ENCODE results near the gene CRYAB.
A peak's percentile ranks its signal among the peaks of the same experiment; 100 is the strongest.

CRYAB gene

DNA sequence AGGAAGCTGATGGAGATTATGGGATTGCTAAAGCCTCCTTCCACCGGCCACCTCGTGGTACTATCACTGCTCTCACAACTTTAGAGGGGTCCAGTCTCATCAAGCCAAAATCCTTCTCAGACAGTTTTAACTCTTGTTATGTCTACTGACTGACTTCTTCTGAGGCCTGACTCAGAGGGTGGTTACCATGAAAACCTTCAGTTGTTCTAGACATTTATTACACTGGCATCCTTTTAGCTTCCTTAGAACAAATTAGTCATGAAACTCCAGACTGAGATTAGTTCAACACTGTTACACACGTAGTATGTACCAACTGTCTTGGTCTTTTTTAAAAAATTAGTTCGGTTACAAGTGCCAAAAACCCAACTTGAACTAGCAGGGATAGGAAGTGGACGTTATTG lies 33.1 kb upstream of the CRYAB start:
- no peaks in the 10 kb centered on the region for H3K36me3 ChIP-seq (ENCODE audit: control insufficient read depth in 1 of 2, insufficient read depth in 2 of 2, low read length in 2 of 2)
- H3K4me3 ChIP-seq (ENCODE audit: low read depth in 1 of 2, low read length in 2 of 2) = no peak overlapping the region
- no peaks in the 10 kb centered on the region for H3K27me3 ChIP-seq (ENCODE audit: control insufficient read depth in 1 of 2, insufficient read depth in 2 of 2, low read length in 2 of 2)
- H3K9ac ChIP-seq (ENCODE audit: low read depth in 1 of 2, low read length in 2 of 2) = no peak overlapping the region
- peaks cover 0 to 9% of the 10 kb centered on the region in 2 donors for H3K4me1 ChIP-seq (ENCODE audit: control insufficient read depth in 1 of 2, insufficient read depth in 2 of 2, low read length in 2 of 2)
- no peaks in the 10 kb centered on the region for H3K9me3 ChIP-seq (ENCODE audit: control insufficient read depth in 1 of 2, low read length in 2 of 2)
- no peak overlapping the region for H3K27ac ChIP-seq (ENCODE audit: low read depth, low read length)

DNA sequence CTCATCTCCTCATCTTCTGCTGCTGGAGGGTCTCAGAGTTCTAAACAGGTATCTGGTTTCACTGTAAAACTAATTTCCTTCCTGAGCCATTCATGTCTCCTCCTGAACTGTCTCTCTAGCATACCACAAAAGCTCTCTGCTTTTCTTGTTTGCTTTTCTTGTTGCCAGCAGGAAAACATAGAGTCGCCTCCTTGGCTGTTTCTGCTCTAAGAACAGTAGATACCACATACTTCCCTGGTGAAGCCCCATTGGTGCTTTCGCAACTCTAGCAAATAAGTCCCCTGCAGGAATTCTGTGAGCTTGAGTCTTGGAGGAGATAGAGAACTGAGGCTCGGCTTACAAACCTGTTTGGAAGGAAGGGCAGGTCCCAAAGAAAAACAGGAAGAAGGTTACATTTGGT lies 32.6 kb upstream of the CRYAB start:
- Histone ChIP-seq H3K27me3 (ENCODE audit: control insufficient read depth in 1 of 2, insufficient read depth in 2 of 2, low read length in 2 of 2) (no peaks in the 10 kb centered on the region), H3K4me1 (ENCODE audit: control insufficient read depth in 1 of 2, insufficient read depth in 2 of 2, low read length in 2 of 2) (peaks cover 0 to 10% of the 10 kb centered on the region in 2 donors), H3K36me3 (ENCODE audit: control insufficient read depth in 1 of 2, insufficient read depth in 2 of 2, low read length in 2 of 2) (no peaks in the 10 kb centered on the region), H3K27ac (ENCODE audit: low read depth, low read length) (no peak overlapping the region), H3K9me3 (ENCODE audit: control insufficient read depth in 1 of 2, low read length in 2 of 2) (no peaks in the 10 kb centered on the region), H3K4me3 (ENCODE audit: low read depth in 1 of 2, low read length in 2 of 2) (no peak overlapping the region), H3K9ac (ENCODE audit: low read depth in 1 of 2, low read length in 2 of 2) (no peak overlapping the region)

DNA sequence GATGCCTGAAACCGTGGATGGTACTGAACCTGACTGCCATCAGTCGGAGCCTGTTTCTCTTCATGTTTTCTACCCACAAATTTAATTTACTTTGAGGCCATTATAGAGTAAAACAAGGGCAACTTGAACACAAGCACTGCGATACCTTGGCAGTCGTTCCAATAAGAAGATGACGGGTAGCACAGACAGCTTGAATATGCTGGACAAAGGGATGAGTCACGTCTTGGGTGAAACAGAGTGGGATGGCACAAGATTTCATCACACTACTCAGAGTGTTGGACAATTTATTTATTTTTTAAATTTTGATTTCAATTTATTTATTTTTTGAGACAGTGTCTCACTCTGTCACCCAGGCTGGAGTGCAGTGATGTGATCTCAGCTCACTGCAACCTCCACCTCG lies 31.3 kb upstream of the CRYAB start:
- Histone ChIP-seq H3K4me3 (ENCODE audit: low read depth in 1 of 2, low read length in 2 of 2) (no peak overlapping the region), H3K9ac (ENCODE audit: low read depth in 1 of 2, low read length in 2 of 2) (no peak overlapping the region), H3K36me3 (ENCODE audit: control insufficient read depth in 1 of 2, insufficient read depth in 2 of 2, low read length in 2 of 2) (no peaks in the 10 kb centered on the region), H3K27me3 (ENCODE audit: control insufficient read depth in 1 of 2, insufficient read depth in 2 of 2, low read length in 2 of 2) (no peaks in the 10 kb centered on the region), H3K9me3 (ENCODE audit: control insufficient read depth in 1 of 2, low read length in 2 of 2) (no peaks in the 10 kb centered on the region), H3K27ac (ENCODE audit: low read depth, low read length) (no peak overlapping the region), H3K4me1 (ENCODE audit: control insufficient read depth in 1 of 2, insufficient read depth in 2 of 2, low read length in 2 of 2) (peaks cover 0 to 22% of the 10 kb centered on the region in 2 donors)

DNA sequence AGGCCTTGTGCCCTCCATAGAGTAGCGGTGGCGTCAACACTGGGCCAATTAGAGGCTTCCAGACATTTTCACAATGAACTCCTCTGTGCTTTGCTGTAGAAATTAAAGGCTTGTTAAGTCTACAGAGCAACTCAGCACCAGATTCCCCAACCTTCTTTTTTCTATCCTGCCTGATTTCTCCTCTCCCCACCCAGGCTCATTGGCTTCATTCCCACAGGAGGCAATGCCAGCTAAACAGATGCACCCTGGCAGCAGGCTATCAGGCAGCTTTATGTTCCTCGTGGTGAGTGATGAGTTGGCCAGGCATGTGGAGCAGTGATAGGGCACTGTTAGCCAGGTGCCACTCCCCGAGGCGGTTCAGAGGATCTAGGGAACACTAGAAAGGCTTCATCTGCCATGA lies 30.4 kb upstream of the CRYAB start:
- Histone ChIP-seq H3K27ac (ENCODE audit: low read depth, low read length) (no peak overlapping the region), H3K4me3 (ENCODE audit: low read depth in 1 of 2, low read length in 2 of 2) (no peak overlapping the region), H3K4me1 (ENCODE audit: control insufficient read depth in 1 of 2, insufficient read depth in 2 of 2, low read length in 2 of 2) (peaks cover 0 to 25% of the 10 kb centered on the region in 2 donors), H3K27me3 (ENCODE audit: control insufficient read depth in 1 of 2, insufficient read depth in 2 of 2, low read length in 2 of 2) (no peaks in the 10 kb centered on the region), H3K36me3 (ENCODE audit: control insufficient read depth in 1 of 2, insufficient read depth in 2 of 2, low read length in 2 of 2) (no peaks in the 10 kb centered on the region), H3K9me3 (ENCODE audit: control insufficient read depth in 1 of 2, low read length in 2 of 2) (no peaks in the 10 kb centered on the region), H3K9ac (ENCODE audit: low read depth in 1 of 2, low read length in 2 of 2) (no peak overlapping the region)

DNA sequence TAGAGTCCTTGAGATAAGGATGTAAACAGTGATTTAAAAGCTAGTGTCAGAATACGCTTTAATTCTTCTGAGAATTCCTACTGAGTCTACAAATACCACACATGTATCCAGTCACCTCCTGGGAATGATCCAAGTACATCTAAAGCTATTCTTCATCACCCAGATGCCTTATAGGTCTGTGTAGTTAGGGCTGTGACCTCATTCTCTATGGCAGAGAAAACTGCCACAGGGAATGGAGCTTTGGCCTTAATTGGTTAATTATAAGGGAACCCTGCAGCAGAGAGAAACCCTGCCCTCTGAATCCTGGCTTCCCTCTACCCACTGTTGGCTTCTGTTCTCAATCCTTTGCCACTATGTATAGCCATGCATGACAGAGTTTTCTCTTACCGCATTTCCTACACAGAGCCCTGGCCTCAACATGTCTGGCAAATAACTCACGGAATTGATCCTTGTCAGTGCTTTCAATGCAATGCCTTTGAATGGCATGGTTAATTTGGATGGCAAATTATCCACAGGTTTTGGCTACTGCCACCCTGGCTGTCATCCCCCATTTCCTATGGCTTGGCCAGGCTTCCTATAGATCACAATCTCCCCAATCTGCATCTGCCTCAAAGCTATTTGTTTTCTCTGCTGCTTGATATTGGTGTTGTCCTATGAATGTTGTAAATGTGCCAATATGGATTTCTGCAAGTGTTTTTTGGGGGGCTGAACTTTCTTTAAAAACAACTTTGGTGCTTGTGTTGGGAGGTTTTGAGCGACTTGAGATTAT lies 28.4 kb upstream of the CRYAB start:
- Histone ChIP-seq H3K36me3 (ENCODE audit: control insufficient read depth in 1 of 2, insufficient read depth in 2 of 2, low read length in 2 of 2) (no peaks in the 10 kb centered on the region), H3K27ac (ENCODE audit: low read depth, low read length) (no peak overlapping the region), H3K4me3 (ENCODE audit: low read depth in 1 of 2, low read length in 2 of 2) (no peak overlapping the region), H3K9ac (ENCODE audit: low read depth in 1 of 2, low read length in 2 of 2) (no peak overlapping the region), H3K9me3 (ENCODE audit: control insufficient read depth in 1 of 2, low read length in 2 of 2) (no peaks in the 10 kb centered on the region), H3K27me3 (ENCODE audit: control insufficient read depth in 1 of 2, insufficient read depth in 2 of 2, low read length in 2 of 2) (no peaks in the 10 kb centered on the region), H3K4me1 (ENCODE audit: control insufficient read depth in 1 of 2, insufficient read depth in 2 of 2, low read length in 2 of 2) (peaks cover 12 to 26% of the 10 kb centered on the region in 2 donors)

DNA sequence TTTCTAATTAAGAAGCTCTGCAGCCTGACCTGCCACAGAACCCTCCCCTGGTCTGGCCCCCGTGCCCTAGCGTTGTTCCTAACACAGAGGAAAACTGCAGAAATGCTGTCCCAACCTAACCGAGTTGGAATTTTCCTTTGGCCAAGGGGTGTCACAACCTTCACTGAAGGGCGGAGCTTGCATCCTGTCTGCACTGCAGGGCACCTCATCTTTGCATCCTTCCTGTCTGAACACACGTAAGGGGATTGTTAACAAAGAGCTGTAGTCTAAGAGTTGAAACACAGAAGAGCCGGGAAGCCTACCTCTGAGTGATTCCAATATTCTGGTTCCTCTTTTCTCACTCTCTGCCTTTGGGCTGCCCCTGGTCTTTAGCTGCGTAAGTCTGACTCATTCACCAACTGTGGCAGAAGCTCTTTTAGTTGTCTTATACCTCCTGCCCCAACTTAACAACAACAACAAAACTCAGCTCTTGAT lies 27.2 kb upstream of the CRYAB start:
- Histone ChIP-seq H3K36me3 (ENCODE audit: control insufficient read depth in 1 of 2, insufficient read depth in 2 of 2, low read length in 2 of 2) (no peaks in the 10 kb centered on the region), H3K4me3 (ENCODE audit: low read depth in 1 of 2, low read length in 2 of 2) (peak overlapping the region in 1 of 2 donors; percentile 9), H3K4me1 (ENCODE audit: control insufficient read depth in 1 of 2, insufficient read depth in 2 of 2, low read length in 2 of 2) (peaks cover 12 to 26% of the 10 kb centered on the region in 2 donors), H3K9ac (ENCODE audit: low read depth in 1 of 2, low read length in 2 of 2) (no peak overlapping the region), H3K27ac (ENCODE audit: low read depth, low read length) (peak overlapping the region; percentile 5), H3K9me3 (ENCODE audit: control insufficient read depth in 1 of 2, low read length in 2 of 2) (no peaks in the 10 kb centered on the region), H3K27me3 (ENCODE audit: control insufficient read depth in 1 of 2, insufficient read depth in 2 of 2, low read length in 2 of 2) (no peaks in the 10 kb centered on the region)

DNA sequence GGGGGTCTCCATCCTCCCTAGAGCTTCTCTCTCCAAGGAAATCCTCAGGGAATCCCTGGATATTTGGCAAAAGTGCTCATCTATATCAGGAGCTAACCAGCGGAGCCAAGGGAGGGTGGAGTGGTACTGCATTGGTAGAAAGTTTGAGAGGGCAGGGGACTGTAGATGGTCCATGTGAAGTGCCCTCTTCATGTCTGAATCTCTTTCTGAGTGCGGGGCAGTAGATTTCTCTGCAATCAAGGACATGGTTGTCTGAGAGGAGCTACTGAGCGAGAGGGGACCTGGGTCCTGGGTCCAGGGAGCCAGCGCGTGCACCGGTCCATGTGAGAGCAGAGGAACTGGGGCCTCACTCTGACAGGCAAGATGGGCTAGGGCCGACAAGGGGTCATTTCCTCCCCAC lies 26.3 kb upstream of the CRYAB start:
- Histone ChIP-seq H3K4me1 (ENCODE audit: control insufficient read depth in 1 of 2, insufficient read depth in 2 of 2, low read length in 2 of 2) (peaks cover 12 to 26% of the 10 kb centered on the region in 2 donors), H3K9me3 (ENCODE audit: control insufficient read depth in 1 of 2, low read length in 2 of 2) (no peaks in the 10 kb centered on the region), H3K36me3 (ENCODE audit: control insufficient read depth in 1 of 2, insufficient read depth in 2 of 2, low read length in 2 of 2) (no peaks in the 10 kb centered on the region), H3K9ac (ENCODE audit: low read depth in 1 of 2, low read length in 2 of 2) (peak overlapping the region in 1 of 2 donors; percentile 69), H3K27ac (ENCODE audit: low read depth, low read length) (no peak overlapping the region), H3K4me3 (ENCODE audit: low read depth in 1 of 2, low read length in 2 of 2) (peak overlapping the region; percentile 85 to 90), H3K27me3 (ENCODE audit: control insufficient read depth in 1 of 2, insufficient read depth in 2 of 2, low read length in 2 of 2) (no peaks in the 10 kb centered on the region)

DNA sequence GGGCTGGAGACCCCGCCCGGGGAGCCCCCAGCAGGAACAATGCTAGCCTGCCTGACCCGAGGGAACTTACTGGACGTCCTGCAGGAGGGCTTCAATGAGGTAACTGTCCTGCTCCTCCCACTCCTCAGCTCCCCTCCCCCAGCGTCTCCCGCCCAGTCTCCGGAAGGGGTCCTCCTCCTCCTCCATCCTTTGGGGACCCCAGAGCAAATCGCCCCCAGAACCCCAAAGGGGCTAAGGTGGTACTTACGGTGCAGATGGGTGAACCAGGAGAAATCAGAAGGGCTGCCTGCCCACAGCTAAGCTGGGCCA lies 25.8 kb upstream of the CRYAB start:
- H3K27ac ChIP-seq (ENCODE audit: low read depth, low read length) = no peak overlapping the region
- H3K9ac ChIP-seq (ENCODE audit: low read depth in 1 of 2, low read length in 2 of 2) = peak overlapping the region; percentile 52 to 69
- H3K4me1 ChIP-seq (ENCODE audit: control insufficient read depth in 1 of 2, insufficient read depth in 2 of 2, low read length in 2 of 2) = peaks cover 12 to 26% of the 10 kb centered on the region in 2 donors

DNA sequence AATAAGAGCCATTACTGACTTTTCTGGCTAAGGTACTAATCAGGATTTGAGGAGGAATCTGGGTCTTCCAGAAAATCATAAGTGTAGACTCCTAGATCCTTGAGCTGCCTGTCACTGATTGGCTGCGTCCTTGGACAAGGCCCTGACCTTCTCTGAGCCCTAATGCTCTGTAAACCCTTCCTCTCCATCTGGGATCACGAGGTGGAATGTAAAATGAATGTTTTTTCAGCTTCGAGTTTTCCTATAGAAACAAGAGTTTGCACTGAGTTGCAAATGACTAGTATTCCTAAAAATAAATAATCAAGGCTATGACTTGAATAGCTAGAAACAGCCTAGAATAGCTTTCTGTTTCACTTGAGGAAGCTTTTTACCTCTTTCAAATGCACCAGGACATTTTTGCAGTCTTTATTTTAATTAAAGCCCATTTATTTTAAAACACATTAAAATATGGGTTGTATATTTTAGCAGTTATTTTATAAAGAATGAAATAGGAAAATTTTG lies 24.5 kb upstream of the CRYAB start:
- H3K9me3 ChIP-seq (ENCODE audit: control insufficient read depth in 1 of 2, low read length in 2 of 2) = no peaks in the 10 kb centered on the region
- H3K9ac ChIP-seq (ENCODE audit: low read depth in 1 of 2, low read length in 2 of 2) = no peak overlapping the region
- H3K27me3 ChIP-seq (ENCODE audit: control insufficient read depth in 1 of 2, insufficient read depth in 2 of 2, low read length in 2 of 2) = no peaks in the 10 kb centered on the region
- peak overlapping the region in 1 of 2 donors; percentile 85 for H3K4me3 ChIP-seq (ENCODE audit: low read depth in 1 of 2, low read length in 2 of 2)
- no peaks in the 10 kb centered on the region for H3K36me3 ChIP-seq (ENCODE audit: control insufficient read depth in 1 of 2, insufficient read depth in 2 of 2, low read length in 2 of 2)
- peaks cover 12 to 23% of the 10 kb centered on the region in 2 donors for H3K4me1 ChIP-seq (ENCODE audit: control insufficient read depth in 1 of 2, insufficient read depth in 2 of 2, low read length in 2 of 2)
- H3K27ac ChIP-seq (ENCODE audit: low read depth, low read length) = peak overlapping the region; percentile 26

More for the DNA sequence above, 25.8 kb upstream of the CRYAB start:
- Histone ChIP-seq H3K36me3 (ENCODE audit: control insufficient read depth in 1 of 2, insufficient read depth in 2 of 2, low read length in 2 of 2) (no peaks in the 10 kb centered on the region), H3K9me3 (ENCODE audit: control insufficient read depth in 1 of 2, low read length in 2 of 2) (no peaks in the 10 kb centered on the region), H3K27me3 (ENCODE audit: control insufficient read depth in 1 of 2, insufficient read depth in 2 of 2, low read length in 2 of 2) (no peaks in the 10 kb centered on the region), H3K4me3 (ENCODE audit: low read depth in 1 of 2, low read length in 2 of 2) (peak overlapping the region; percentile 85 to 90)

DNA sequence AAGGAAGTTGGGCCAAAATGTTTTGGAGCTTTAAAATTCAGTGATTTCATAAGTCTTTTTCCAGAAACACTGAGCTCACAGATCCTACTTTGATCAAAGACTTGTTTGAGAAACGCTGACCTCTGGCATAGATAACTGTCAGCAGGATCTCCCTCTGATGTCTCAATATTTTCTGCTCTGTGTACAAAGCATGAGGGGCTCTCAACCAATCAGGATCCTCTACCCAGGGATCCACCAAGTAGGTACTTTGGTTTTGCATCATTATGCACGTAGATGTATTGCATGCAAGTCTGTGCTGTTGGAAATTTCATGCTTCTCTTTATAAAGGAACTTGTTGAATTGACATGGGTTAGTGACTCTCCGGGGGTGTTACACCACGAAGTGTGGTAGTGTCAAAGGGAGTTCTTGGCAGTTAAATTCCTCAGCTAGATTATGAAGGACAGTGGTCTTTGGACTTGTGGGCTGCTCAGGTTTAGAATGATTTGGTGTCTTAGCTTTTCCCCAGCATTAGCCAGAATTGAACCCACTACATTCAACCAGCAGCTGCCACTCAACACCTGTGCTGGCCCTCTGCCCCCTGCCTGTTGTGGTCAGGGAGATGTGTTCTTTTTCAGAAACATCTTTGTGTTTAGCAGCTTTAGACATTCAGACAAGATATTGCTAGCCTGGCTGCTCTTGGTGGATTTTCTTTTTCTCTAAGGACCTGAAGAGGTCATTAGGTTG lies 23.9 kb upstream of the CRYAB start:
- H3K27ac ChIP-seq (ENCODE audit: low read depth, low read length) = peak overlapping the region; percentile 26

More for the DNA sequence above, 23.9 kb upstream of the CRYAB start:
- Histone ChIP-seq H3K27me3 (ENCODE audit: control insufficient read depth in 1 of 2, insufficient read depth in 2 of 2, low read length in 2 of 2) (no peaks in the 10 kb centered on the region), H3K36me3 (ENCODE audit: control insufficient read depth in 1 of 2, insufficient read depth in 2 of 2, low read length in 2 of 2) (no peaks in the 10 kb centered on the region), H3K4me3 (ENCODE audit: low read depth in 1 of 2, low read length in 2 of 2) (peak overlapping the region in 1 of 2 donors; percentile 13), H3K9ac (ENCODE audit: low read depth in 1 of 2, low read length in 2 of 2) (no peak overlapping the region), H3K4me1 (ENCODE audit: control insufficient read depth in 1 of 2, insufficient read depth in 2 of 2, low read length in 2 of 2) (peaks cover 12 to 23% of the 10 kb centered on the region in 2 donors), H3K9me3 (ENCODE audit: control insufficient read depth in 1 of 2, low read length in 2 of 2) (no peaks in the 10 kb centered on the region)

All from duodenal mucosa (tissue), 2 donors.